Iris pigment epithelial cell (primary cell): ENCODE results near the gene FCN3.
A peak's percentile ranks its signal among the peaks of the same experiment; 100 is the strongest.
"Not testable (repeated sequence)": the region's sequence is repeated elsewhere in the genome, so short reads cannot be mapped to it uniquely, and the experiment has no call there.

Source experiments
- DNase-seq: peaks from one replicate; pipeline ENCODE4 v3.0.0-alpha.2; 2011; ENCODE audit warnings: low read depth

Gene FCN3

GRCh38 chr1:27374362-27375086, at the start of gene FCN3:
TSS of gene FCN3 (minus strand) at chr1:27374824. CDS start at chr1:27374818, 6 bp downstream.
- no peak for DNase-seq

- no peak for DNase-seq
Observed at GRCh38 chr1:27423709-27424108, 49.1 kb upstream of the FCN3 start.

- DNase-seq, result peak; percentile 97
Observed at GRCh38 chr1:27418326-27419185, 43.9 kb upstream of the FCN3 start.

GRCh38 chr1:27417713-27418112, 43.1 kb upstream of the FCN3 start:
- no peak for DNase-seq

GRCh38 chr1:27416387-27417111, 41.9 kb upstream of the FCN3 start:
- peak; percentile 70 for DNase-seq

- DNase-seq, result no peak
Observed at GRCh38 chr1:27414091-27414490, 39.5 kb upstream of the FCN3 start.

- no peak for DNase-seq
Observed at GRCh38 chr1:27413004-27413403, 38.4 kb upstream of the FCN3 start.

GRCh38 chr1:27412502-27412901, 37.9 kb upstream of the FCN3 start:
- DNase-seq, result no peak

GRCh38 chr1:27410709-27411108, 36.1 kb upstream of the FCN3 start:
- DNase-seq, result no peak

GRCh38 chr1:27409669-27410068, 35.0 kb upstream of the FCN3 start:
- no peak for DNase-seq

GRCh38 chr1:27408151-27408550, 33.5 kb upstream of the FCN3 start:
- DNase-seq, result no peak

GRCh38 chr1:27406791-27407190, 32.2 kb upstream of the FCN3 start:
- not testable (repeated sequence) for DNase-seq

- DNase-seq, result no peak
Observed at GRCh38 chr1:27406362-27406680, 31.7 kb upstream of the FCN3 start.

- not testable (repeated sequence) for DNase-seq
Observed at GRCh38 chr1:27405598-27406361, 31.2 kb upstream of the FCN3 start.

GRCh38 chr1:27405074-27405473, 30.4 kb upstream of the FCN3 start:
- peak; percentile 57 for DNase-seq

GRCh38 chr1:27403931-27404330, 29.3 kb upstream of the FCN3 start:
- no peak for DNase-seq

- DNase-seq, result peak; percentile 28
Observed at GRCh38 chr1:27403065-27403726, 28.6 kb upstream of the FCN3 start.

GRCh38 chr1:27402349-27402754, 27.7 kb upstream of the FCN3 start:
- DNase-seq, result peak; percentile 61

- no peak for DNase-seq
Observed at GRCh38 chr1:27400963-27401341, 26.3 kb upstream of the FCN3 start.

GRCh38 chr1:27400082-27400962, 25.7 kb upstream of the FCN3 start:
- no peak for DNase-seq
